GM12891 (cell line): ENCODE data around the gene SLC48A1.

Source experiments
- POLR2A ChIP-seq: IDR thresholded peaks from 2 replicates; pipeline ENCODE4 v1.6.1; 2011; ENCODE audit warnings: low read depth, low read length, control low read depth
- POLR2AphosphoS5 ChIP-seq: IDR thresholded peaks from 2 replicates; pipeline ENCODE4 v1.6.1; 2011; ENCODE audit warnings: low read depth, low read length, control low read depth
- TAF1 ChIP-seq: IDR thresholded peaks from 2 replicates; pipeline ENCODE4 v1.6.1; 2011; ENCODE audit warnings: low read depth, low read length, control low read depth

GRCh38 chr12:47762850-47763465 is 10.1 kb upstream of the SLC48A1 start:
- TF ChIP-seq POLR2A (no peak), POLR2AphosphoS5 (no peak), TAF1 (no peak)
